SK-N-MC (cell line): ENCODE measurements around the gene KXD1.
"Not testable (repeated sequence)": the region's sequence is repeated elsewhere in the genome, so short reads cannot be mapped to it uniquely, and the experiment has no call there.

ENCODE experiments used
- DNase-seq: peaks from one replicate; pipeline ENCODE4 v3.0.0-alpha.2; 2011; ENCODE audit warnings: low read depth, low spot score
- H3K27ac ChIP-seq: fragments of 200-600 bp; sonication (generic); 2 replicates; pipeline ENCODE4 v1.5.1; 2016; ENCODE audit warnings: mixed run types
- H3K36me3 ChIP-seq: fragments of 200-600 bp; sonication (generic); 2 replicates; pipeline ENCODE4 v1.6.1; 2017; ENCODE audit warnings: antibody characterized with exemption, low read length, mixed read lengths; ENCODE audit not compliant: insufficient read depth
- H3K4me3 ChIP-seq: fragments of 200-600 bp; sonication (generic); 2 replicates; pipeline ENCODE4 v1.5.1; 2016
- H3K9ac ChIP-seq: fragments of 200-600 bp; sonication (generic); 2 replicates; pipeline ENCODE4 v1.8.0; 2017; ENCODE audit warnings: mixed run types, mixed read lengths; ENCODE audit not compliant: insufficient read length
- H3K9me3 ChIP-seq: fragments of 200-600 bp; sonication (generic); 2 replicates; pipeline ENCODE4 v1.6.1; 2017; ENCODE audit warnings: low read depth, mild to moderate bottlenecking, antibody characterized with exemption, low read length, moderate library complexity, mixed read lengths
- EZH2 ChIP-seq: fragments of 200-600 bp; sonication (generic); IDR thresholded peaks from one replicate; pipeline ENCODE4 v1.6.1; 2017; ENCODE audit warnings: antibody characterized with exemption
- FOXP2 ChIP-seq: optimal IDR thresholded peaks from 2 replicates; pipeline ENCODE3; 2011; ENCODE audit warnings: mild to moderate bottlenecking, moderate library complexity; ENCODE audit not compliant: insufficient read depth; ENCODE audit errors: extremely low read length, control extremely low read depth
- POLR2AphosphoS5 ChIP-seq: IDR thresholded peaks from 2 replicates; pipeline ENCODE4 v1.6.1; 2012; ENCODE audit warnings: mild to moderate bottlenecking, low read depth, low read length, borderline replicate concordance

The KXD1 gene

GRCh38 chr19:18593367-18594095 is 35.9 kb downstream of the KXD1 start:
- DNase-seq = no peak
- Histone ChIP-seq H3K4me3 (no peak overlapping the region), H3K9ac (no peak overlapping the region), H3K27ac (no peak overlapping the region), H3K9me3 (no peaks in the 10 kb centered on the region), H3K36me3 (peaks cover 5% of the 10 kb centered on the region; the same call in 1 of the 2 replicates)
- no peak for TF ChIP-seq EZH2
- no peak; the same call in 1 of the 2 replicates for TF ChIP-seq POLR2AphosphoS5
- no peak for TF ChIP-seq FOXP2

DNA sequence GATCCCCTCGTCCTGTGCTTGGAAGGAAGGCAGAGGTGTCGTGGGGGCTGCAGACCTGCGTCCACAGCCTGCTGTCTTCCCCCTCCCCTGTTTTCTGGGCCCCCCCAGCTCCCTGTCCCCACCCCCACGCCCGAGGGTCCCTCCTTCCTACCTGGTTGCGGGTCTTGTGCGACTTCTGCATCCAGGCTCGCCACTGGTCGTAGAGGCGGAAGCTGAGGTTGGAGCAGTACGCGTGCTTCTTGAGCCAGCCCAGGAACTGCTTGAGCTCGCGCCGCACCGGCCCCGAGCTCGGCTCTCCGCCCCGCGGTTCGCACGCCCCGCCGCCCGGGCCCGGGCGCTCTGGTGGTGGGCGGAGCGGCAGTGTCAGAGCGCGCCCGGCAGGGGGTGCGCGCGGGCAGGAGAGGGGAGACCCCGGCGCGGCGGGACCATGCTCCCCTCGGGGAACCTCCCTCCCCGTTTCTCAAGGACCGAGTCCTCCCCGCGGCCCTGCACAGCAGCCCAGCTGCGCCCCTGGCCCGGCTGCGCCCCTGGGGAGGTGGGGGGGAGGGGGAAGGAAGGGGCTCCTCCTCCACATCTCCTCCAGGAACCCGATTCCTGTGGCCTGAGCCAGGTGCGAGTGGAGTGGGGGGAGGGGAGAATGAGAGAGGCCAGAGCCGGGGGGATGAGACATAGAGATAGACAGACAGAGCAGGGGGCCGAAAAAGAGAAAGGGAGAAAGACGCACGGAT is 36.6 kb downstream of the KXD1 start:
- Histone ChIP-seq H3K27ac (no peak overlapping the region), H3K4me3 (peak overlapping the region; percentile 70), H3K9me3 (no peaks in the 10 kb centered on the region), H3K36me3 (peaks cover 5% of the 10 kb centered on the region; the same call in 1 of the 2 replicates), H3K9ac (no peak overlapping the region)
- DNase-seq = no peak
- no peak for TF ChIP-seq FOXP2
- no peak for TF ChIP-seq EZH2
- TF ChIP-seq POLR2AphosphoS5 = no peak

- no peak for TF ChIP-seq POLR2AphosphoS5
- no peak for TF ChIP-seq EZH2
- no peak for TF ChIP-seq FOXP2
- H3K9ac ChIP-seq = no peak overlapping the region
- H3K4me3 ChIP-seq = peak overlapping the region; percentile 70
- no peak overlapping the region for H3K27ac ChIP-seq
- no peaks in the 10 kb centered on the region for H3K9me3 ChIP-seq
- peaks cover 5% of the 10 kb centered on the region; the same call in 1 of the 2 replicates for H3K36me3 ChIP-seq
- no peak for DNase-seq
Observed at GRCh38 chr19:18594824-18595373, 37.2 kb downstream of the KXD1 start.

GRCh38 chr19:18595475-18595874 is 37.8 kb downstream of the KXD1 start:
- DNase-seq = no peak
- H3K9ac ChIP-seq = no peak overlapping the region
- H3K27ac ChIP-seq = 0 out of 2 replicates have a peak overlapping the region, but pooled peaks have one; percentile 31
- no peak for TF ChIP-seq FOXP2
- TF ChIP-seq EZH2 = no peak
- TF ChIP-seq POLR2AphosphoS5 = no peak
- no peak overlapping the region for H3K4me3 ChIP-seq
- no peaks in the 10 kb centered on the region for H3K9me3 ChIP-seq
- peaks cover 5% of the 10 kb centered on the region; the same call in 1 of the 2 replicates for H3K36me3 ChIP-seq

DNA sequence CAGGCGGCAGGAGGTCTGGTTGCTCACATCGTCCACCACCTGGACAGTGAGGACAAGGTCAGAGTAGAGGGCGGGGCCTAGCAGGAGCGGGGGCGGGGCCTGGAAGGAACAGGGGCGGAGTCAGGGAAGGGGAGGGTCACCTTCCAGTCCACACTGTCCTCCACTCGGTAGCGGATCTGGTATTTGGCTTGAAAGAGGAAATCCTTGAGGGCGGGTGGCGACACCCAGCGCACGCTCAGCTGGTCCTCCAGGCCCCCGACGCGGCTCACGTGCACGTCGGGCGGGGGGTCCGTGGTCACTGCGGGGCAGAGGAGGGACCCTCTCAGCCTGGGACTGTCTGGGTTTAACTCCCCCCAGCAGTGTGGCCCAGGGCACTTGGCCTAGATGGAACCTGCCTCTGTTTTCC is 39.1 kb downstream of the KXD1 start:
- H3K36me3 ChIP-seq = no peaks in the 10 kb centered on the region; the same call in 1 of the 2 replicates
- no peaks in the 10 kb centered on the region for H3K9me3 ChIP-seq
- no peak for DNase-seq
- no peak overlapping the region for H3K9ac ChIP-seq
- H3K4me3 ChIP-seq = no peak overlapping the region
- H3K27ac ChIP-seq = no peak overlapping the region
- no peak for TF ChIP-seq POLR2AphosphoS5
- no peak for TF ChIP-seq EZH2
- no peak for TF ChIP-seq FOXP2

DNA sequence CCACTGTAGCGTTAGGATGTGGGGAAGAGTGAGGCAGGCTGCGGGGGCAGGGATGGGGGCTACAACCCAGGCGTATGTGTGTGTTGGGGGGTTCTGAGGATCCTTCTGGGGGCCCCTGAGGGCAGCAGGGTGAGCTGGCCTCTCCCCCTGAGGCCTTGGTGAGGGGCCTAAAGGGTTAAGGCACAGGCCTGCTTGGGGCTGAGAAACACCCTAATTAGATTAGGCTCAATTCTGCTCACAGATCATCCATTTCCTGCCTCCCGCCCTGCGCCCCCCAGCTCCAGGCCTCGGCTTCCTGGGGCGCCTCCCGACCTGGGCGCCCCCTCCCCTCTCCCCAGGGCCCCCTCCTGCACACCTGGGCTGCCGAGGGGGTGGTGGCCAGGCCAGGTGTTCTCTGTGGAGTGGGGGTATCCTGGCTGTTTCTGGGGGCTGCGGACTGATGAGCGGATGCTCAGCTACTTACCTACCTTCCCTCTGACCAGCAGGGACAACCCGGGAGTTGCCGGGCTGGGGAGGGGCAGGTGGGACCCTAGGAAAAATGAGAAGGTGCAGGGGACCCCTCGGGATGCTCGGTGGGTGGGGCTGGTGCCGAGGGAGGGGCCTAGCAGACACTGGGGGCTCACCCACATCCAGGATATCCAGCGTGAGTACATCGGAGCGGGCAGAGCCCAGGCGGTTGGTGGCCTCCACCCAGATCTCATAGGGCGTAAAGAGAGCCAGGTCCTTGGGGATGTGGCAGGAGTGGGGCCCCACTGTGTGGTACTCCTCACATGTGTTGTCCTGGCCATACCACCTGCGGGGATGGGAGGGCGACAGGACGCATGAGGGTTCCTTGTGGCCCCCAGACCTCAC is 40.4 kb downstream of the KXD1 start:
- Histone ChIP-seq H3K9me3 (no peaks in the 10 kb centered on the region), H3K9ac (no peak overlapping the region), H3K4me3 (no peak overlapping the region), H3K36me3 (no peaks in the 10 kb centered on the region; the same call in 1 of the 2 replicates), H3K27ac (0 out of 2 replicates have a peak overlapping the region, but pooled peaks have one; percentile 19)
- DNase-seq = no peak
- TF ChIP-seq FOXP2 (no peak), EZH2 (no peak), POLR2AphosphoS5 (no peak)

DNA sequence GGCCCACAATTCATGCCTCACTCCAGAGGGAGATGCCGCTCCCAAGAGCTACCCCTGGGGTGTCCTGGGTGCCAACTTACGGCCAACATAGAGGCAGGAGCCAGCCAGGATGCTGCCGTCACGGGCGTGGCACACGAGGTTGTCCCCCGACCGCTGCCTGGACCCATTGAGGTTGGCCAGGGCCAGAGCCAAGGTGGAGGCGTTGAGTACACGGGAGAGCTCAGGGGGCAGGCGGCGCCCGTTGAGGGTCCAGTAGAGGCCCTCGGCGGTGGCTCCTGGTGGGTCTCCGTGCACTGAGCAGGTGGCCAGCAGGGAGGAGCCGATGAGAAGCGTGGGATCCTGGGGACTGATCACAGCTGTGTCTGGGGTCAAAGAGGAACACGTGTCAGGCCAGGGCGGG is 41.8 kb downstream of the KXD1 start:
- H3K4me3 ChIP-seq = no peak overlapping the region
- H3K9me3 ChIP-seq = no peaks in the 10 kb centered on the region
- TF ChIP-seq EZH2 = no peak
- TF ChIP-seq POLR2AphosphoS5 = no peak
- TF ChIP-seq FOXP2 = no peak
- H3K36me3 ChIP-seq = no peaks in the 10 kb centered on the region; the same call in 1 of the 2 replicates
- no peak overlapping the region for H3K9ac ChIP-seq
- no peak overlapping the region for H3K27ac ChIP-seq
- DNase-seq = no peak

DNA sequence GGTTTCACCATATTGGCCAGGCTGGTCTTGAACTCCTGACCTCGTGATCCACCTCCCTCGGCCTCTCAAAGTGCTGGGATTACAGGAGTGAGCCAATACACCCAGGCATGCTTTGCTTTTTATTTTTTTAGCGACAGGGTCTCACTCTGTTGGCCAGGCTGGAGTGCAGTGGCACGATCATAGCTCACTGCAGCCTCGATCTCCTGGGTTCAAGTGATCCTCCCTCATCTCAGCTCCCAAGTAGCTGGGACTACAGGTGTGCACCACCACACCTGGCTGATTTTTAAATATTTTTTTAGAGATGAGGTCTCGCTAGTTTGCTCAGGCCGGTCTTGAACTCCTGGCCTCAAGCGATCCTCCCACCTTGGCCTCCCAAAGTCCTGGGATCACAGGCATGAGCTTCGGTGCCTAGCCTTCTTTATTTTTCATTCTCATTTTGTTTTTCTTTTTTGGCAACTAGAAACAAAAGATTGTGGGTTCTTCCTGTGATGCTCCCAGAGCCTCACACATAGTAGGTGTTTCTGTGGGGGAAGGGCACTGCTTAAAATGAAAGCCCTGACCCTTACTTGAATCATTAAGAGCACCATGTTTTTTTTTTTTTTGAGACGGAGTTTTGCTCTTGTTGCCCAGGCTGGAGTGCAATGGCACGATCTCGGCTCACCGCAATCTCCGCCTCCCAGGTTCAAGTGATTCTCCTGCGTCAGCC is 43.2 kb downstream of the KXD1 start:
- H3K9ac ChIP-seq, DNase-seq, H3K27ac ChIP-seq, H3K4me3 ChIP-seq, H3K9me3 ChIP-seq, H3K36me3 ChIP-seq: not testable (repeated sequence)
